GM18907 (cell line): ENCODE measurements around the gene SOBP.

Source experiments
- ATAC-seq: cut with Tn5 transposase; IDR thresholded peaks from one replicate; pipeline ENCODE4 v1.9.1; 2021; ENCODE audit warnings: mild to moderate bottlenecking, moderate library complexity; ENCODE audit not compliant: unreplicated experiment

The SOBP gene

DNA sequence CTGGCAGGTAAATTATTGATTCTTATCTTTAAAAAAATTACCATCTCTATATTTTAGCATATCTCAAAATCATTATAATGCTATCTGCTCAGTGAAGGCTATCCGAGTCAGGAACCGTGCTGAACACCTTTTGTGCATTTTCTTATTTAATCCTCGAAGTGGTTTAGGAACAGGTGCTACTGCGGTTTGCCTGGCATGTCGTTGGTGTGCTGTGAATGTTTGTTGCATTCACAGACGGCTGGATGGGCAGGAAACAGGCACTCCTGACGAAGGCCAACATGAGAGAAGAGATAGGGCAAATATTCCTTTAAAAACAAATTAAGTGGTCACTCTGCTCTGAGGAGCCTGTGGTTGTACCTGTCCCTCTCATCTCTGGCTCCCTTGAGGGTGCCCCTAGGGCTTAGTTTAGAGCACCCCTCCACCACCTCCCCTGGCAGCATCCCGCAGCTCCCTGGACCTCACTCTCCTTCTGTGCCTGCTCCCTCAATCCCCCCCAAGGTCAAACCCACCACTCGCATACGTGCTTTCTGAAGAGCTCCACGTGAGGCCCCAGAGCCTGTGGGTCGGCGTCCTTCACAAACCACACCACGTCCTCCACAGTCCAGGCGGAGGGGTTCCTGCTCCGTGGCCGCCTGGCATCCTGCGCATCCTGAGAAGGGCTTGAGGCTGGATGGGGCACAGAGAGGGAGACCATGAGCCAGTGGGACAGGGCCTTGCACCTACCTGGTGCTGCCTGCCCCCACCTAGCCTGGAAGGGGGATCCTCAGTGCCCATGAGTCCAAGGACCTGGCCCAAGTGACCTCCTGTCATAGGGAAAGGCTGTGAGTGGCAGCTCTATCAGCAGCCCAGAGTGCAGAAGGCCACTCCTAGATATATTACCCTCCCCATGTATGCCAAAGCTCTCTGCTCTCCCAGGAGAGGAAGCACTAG, 217.7 kb downstream of the SOBP start:
- no peak for ATAC-seq

- no peak for ATAC-seq
Observed at GRCh38 chr6:107708435-107708834, 218.5 kb downstream of the SOBP start.

DNA sequence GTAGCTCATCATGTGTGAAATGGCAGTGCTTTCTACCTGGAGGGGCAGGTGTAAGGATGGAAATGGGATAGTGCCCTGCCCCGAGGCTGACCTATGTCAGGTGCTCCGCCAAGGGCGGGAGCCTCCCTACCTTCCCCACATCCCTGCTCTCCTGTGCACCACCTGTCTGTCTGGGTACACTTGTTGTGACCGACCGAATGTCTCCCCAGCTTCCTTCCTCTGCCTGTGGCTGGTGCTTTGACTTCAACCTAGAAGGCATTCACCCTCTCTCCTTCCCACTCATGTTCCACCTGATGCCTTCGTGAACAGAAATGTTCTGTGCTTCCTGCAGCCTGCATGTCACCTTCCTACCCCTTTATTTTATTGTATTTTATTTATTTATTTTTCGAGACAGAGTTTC, 219.4 kb downstream of the SOBP start:
- no peak for ATAC-seq
